B cell (primary cell): ENCODE results near the gene FRMPD4.

Source experiments
- EZH2 ChIP-seq: IDR thresholded peaks from 2 replicates; pipeline ENCODE4 v1.6.1; 2012; ENCODE audit warnings: borderline replicate concordance, low read depth, mild to moderate bottlenecking, moderate library complexity, low read length; ENCODE audit not compliant: insufficient read depth, poor library complexity, severe bottlenecking
- TF ChIP-seq, protein P1 (sequence below): fragments of 200-600 bp; IDR thresholded peaks from one replicate; pipeline ENCODE4 v1.8.0; 2022; ENCODE audit warnings: antibody characterized with exemption, mild to moderate bottlenecking

DNA sequence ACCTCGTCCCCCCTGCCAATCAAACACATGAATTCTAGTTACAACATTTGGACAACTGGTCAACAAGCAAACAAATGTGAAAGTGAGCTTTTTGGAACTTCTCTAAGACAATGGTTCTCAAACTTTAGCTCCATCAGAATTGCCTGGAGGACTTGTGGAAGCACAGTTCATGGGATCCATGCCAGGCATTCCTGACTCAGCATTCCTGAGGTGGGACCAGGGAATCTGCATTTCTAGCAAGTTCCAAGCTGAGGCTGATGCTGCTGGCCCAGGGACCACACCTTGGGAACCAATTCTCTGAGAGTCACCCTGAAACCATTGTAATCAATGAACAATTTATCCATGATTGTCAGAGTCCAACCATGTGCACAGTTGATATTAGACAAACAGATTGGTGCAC, 609.2 kb downstream of the FRMPD4 start:
- TF ChIP-seq, protein P1, sequence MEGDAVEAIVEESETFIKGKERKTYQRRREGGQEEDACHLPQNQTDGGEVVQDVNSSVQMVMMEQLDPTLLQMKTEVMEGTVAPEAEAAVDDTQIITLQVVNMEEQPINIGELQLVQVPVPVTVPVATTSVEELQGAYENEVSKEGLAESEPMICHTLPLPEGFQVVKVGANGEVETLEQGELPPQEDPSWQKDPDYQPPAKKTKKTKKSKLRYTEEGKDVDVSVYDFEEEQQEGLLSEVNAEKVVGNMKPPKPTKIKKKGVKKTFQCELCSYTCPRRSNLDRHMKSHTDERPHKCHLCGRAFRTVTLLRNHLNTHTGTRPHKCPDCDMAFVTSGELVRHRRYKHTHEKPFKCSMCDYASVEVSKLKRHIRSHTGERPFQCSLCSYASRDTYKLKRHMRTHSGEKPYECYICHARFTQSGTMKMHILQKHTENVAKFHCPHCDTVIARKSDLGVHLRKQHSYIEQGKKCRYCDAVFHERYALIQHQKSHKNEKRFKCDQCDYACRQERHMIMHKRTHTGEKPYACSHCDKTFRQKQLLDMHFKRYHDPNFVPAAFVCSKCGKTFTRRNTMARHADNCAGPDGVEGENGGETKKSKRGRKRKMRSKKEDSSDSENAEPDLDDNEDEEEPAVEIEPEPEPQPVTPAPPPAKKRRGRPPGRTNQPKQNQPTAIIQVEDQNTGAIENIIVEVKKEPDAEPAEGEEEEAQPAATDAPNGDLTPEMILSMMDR: no peak
- no peak for TF ChIP-seq EZH2
